SK-N-SH (cell line): ENCODE data around the gene HLA-E. TPM values are rescaled to one million over a fixed set of nuclear protein-coding genes. Genes with fewer than 3 reads are reported as not detected.

Source experiments
- CTCF ChIA-PET: fragments of 300-600, 350-600 bp; formaldehyde crosslinking; extraction: SDS; loops from one replicate; lab custom pipeline; 2021; lab: Yijun Ruan, JAX
- POLR2A ChIA-PET: fragments of 350-600 bp; sonication (Branson Sonifier 250); formaldehyde crosslinking; extraction: SDS; loops from one replicate; lab custom pipeline; 2020; ENCODE audit warnings: antibody characterized with exemption, inconsistent platforms; lab: Yijun Ruan, JAX
- DNase-seq: peaks from one replicate; pipeline ENCODE4 v3.0.0; 2012
- H2AFZ ChIP-seq: fragments of 200-600 bp; sonication (generic); 2 replicates; pipeline ENCODE4 v1.8.1; 2016; ENCODE audit warnings: antibody characterized with exemption, mild to moderate bottlenecking, low read depth
- H3F3A ChIP-seq: fragments of 200-600 bp; sonication (generic); replicated peaks from 2 replicates; pipeline ENCODE3; 2016; ENCODE audit warnings: antibody characterized with exemption, mild to moderate bottlenecking; ENCODE audit not compliant: insufficient read depth
- H3K27ac ChIP-seq, 2 experiments: fragments of 200-500 bp in 1 of 2; fragments of 200-600 bp in 1 of 2; sonication (Bioruptor generic) in 1 of 2; sonication (generic), shearing (Covaris generic) in 1 of 2; 2 replicates each; pipeline versions ENCODE4 v1.5.1 to v1.6.1; 2014 to 2016; ENCODE audit warnings: low read depth in 2 of 2, inconsistent platforms in 1 of 2, low read length in 1 of 2, mild to moderate bottlenecking in 1 of 2, mixed read lengths in 1 of 2
- H3K27me3 ChIP-seq: fragments of 200-600 bp; sonication (generic), shearing (Covaris generic); 2 replicates; pipeline ENCODE4 v1.6.1; 2016; ENCODE audit warnings: mixed run types; ENCODE audit not compliant: insufficient read depth
- H3K36me3 ChIP-seq, 2 experiments: fragments of 200-500 bp in 1 of 2; fragments of 200-600 bp in 1 of 2; sonication (Bioruptor generic) in 1 of 2; sonication (generic) in 1 of 2; replicated peaks in 1 of 2; 2 replicates each; pipeline versions ENCODE3 to v1.5.1; 2014 to 2016; ENCODE audit warnings: low read length in 1 of 2, mild to moderate bottlenecking in 1 of 2; ENCODE audit not compliant: insufficient read depth in 2 of 2, control insufficient read depth in 1 of 2
- H3K4me1 ChIP-seq, 2 experiments: fragments of 200-500 bp in 1 of 2; fragments of 200-600 bp in 1 of 2; sonication (Bioruptor generic) in 1 of 2; sonication (generic), shearing (Covaris generic) in 1 of 2; 2 replicates each; pipeline versions ENCODE4 v1.5.1 to v1.6.1; 2014 to 2016; ENCODE audit warnings: low read depth in 1 of 2, low read length in 1 of 2, mixed run types in 1 of 2; ENCODE audit not compliant: insufficient read depth in 2 of 2, control insufficient read depth in 1 of 2
- H3K4me2 ChIP-seq: fragments of 200-600 bp; sonication (generic), shearing (Covaris generic); 2 replicates; pipeline ENCODE4 v1.6.1; 2017; ENCODE audit warnings: mixed run types
- H3K4me3 ChIP-seq, 2 experiments: fragments of 200-500 bp in 1 of 2; fragments of 200-600 bp in 1 of 2; sonication (Bioruptor generic) in 1 of 2; sonication (generic), shearing (Covaris generic) in 1 of 2; 2 replicates each; pipeline versions ENCODE4 v1.5.1 to v1.8.1; 2014 to 2016; ENCODE audit warnings: low read depth in 2 of 2, inconsistent platforms in 1 of 2, low read length in 1 of 2, mild to moderate bottlenecking in 1 of 2, mixed read lengths in 1 of 2, moderate library complexity in 1 of 2
- H3K79me2 ChIP-seq: fragments of 200-600 bp; sonication (generic); 2 replicates; pipeline ENCODE4 v1.8.1; 2017; ENCODE audit warnings: mild to moderate bottlenecking; ENCODE audit not compliant: insufficient read depth
- H3K9ac ChIP-seq: fragments of 200-600 bp; sonication (generic); 2 replicates; pipeline ENCODE4 v1.6.1; 2017; ENCODE audit warnings: mixed run types
- H3K9me2 ChIP-seq: fragments of 200-600 bp; sonication (generic); 2 replicates; pipeline ENCODE4 v1.6.1; 2017; ENCODE audit warnings: mixed run types
- H3K9me3 ChIP-seq: fragments of 200-600 bp; sonication (generic); 2 replicates; pipeline ENCODE4 v1.6.1; 2017; ENCODE audit warnings: mixed run types, mild to moderate bottlenecking, moderate library complexity
- H4K20me1 ChIP-seq: fragments of 200-600 bp; sonication (generic); 2 replicates; pipeline ENCODE4 v1.6.1; 2017; ENCODE audit warnings: mild to moderate bottlenecking, mixed run types; ENCODE audit not compliant: insufficient read depth
- CHD2 ChIP-seq: fragments of 150-350 bp; IDR thresholded peaks from 2 replicates; pipeline ENCODE4 v1.6.1; 2018; ENCODE audit warnings: low read length; ENCODE audit not compliant: partially characterized antibody
- ELF1 ChIP-seq: IDR thresholded peaks from 2 replicates; pipeline ENCODE4 v1.4.0; 2012
- EP300 ChIP-seq, 2 experiments: IDR thresholded peaks; 2 replicates each; pipeline versions ENCODE4 v1.4.0 to v1.6.1; 2012; ENCODE audit warnings: borderline replicate concordance in 1 of 2, low read depth in 1 of 2, low read length in 1 of 2
- FOSL2 ChIP-seq: IDR thresholded peaks from 2 replicates; pipeline ENCODE4 v1.4.0; 2012; ENCODE audit warnings: low read depth, mild to moderate bottlenecking, moderate library complexity, borderline replicate concordance
- FOXJ3 ChIP-seq: sonication (generic); formaldehyde crosslinking; IDR thresholded peaks from 2 replicates; pipeline ENCODE4 v1.5.1; 2020; ENCODE audit warnings: mild to moderate bottlenecking, missing genetic modification reagents
- GATA2 ChIP-seq: sonication (generic); formaldehyde crosslinking; IDR thresholded peaks from 2 replicates; pipeline ENCODE4 v1.5.0; 2020; ENCODE audit warnings: mild to moderate bottlenecking, missing genetic modification reagents
- IRF3 ChIP-seq: fragments of 150-350 bp; IDR thresholded peaks from 2 replicates; pipeline ENCODE4 v1.6.1; 2016; ENCODE audit warnings: mild to moderate bottlenecking, low read depth, low read length
- JUND ChIP-seq: IDR thresholded peaks from 2 replicates; pipeline ENCODE4 v1.4.0; 2012
- MXI1 ChIP-seq: IDR thresholded peaks from 2 replicates; pipeline ENCODE4 v1.6.1; 2012; ENCODE audit warnings: mild to moderate bottlenecking, low read depth, low read length, improper control_type of control experiment
- NFIC ChIP-seq: IDR thresholded peaks from 2 replicates; pipeline ENCODE4 v1.4.0; 2012; ENCODE audit warnings: borderline replicate concordance
- NRF1 ChIP-seq: IDR thresholded peaks from 2 replicates; pipeline ENCODE4 v1.6.1; 2012; ENCODE audit warnings: low read depth, mild to moderate bottlenecking, low read length
- PBX3 ChIP-seq: IDR thresholded peaks from 2 replicates; pipeline ENCODE4; 2012
- POLR2AphosphoS5 ChIP-seq: IDR thresholded peaks from 2 replicates; pipeline ENCODE4 v1.6.1; 2012; ENCODE audit warnings: low read depth, low read length
- RAD21 ChIP-seq: IDR thresholded peaks from 2 replicates; pipeline ENCODE4 v1.6.1; 2012; ENCODE audit warnings: mild to moderate bottlenecking, low read length
- RCOR1 ChIP-seq: fragments of 150-350 bp; IDR thresholded peaks from 2 replicates; pipeline ENCODE4 v1.6.1; 2017; ENCODE audit warnings: antibody characterized with exemption, low read length
- RFX5 ChIP-seq: IDR thresholded peaks from 2 replicates; pipeline ENCODE4 v1.6.1; 2012; ENCODE audit warnings: mild to moderate bottlenecking, improper control_type of control experiment, low read length
- RXRA ChIP-seq: IDR thresholded peaks from 2 replicates; pipeline ENCODE4 v1.4.0; 2012; ENCODE audit warnings: low read depth, mild to moderate bottlenecking, borderline replicate concordance
- SIN3A ChIP-seq: IDR thresholded peaks from 2 replicates; pipeline ENCODE4 v1.6.1; 2012; ENCODE audit warnings: low read depth, mild to moderate bottlenecking, low read length, moderate library complexity, borderline replicate concordance
- SMC3 ChIP-seq: IDR thresholded peaks from 2 replicates; pipeline ENCODE4 v1.6.1; 2012; ENCODE audit warnings: low read depth, low read length, improper control_type of control experiment
- TAF1 ChIP-seq: IDR thresholded peaks from 2 replicates; pipeline ENCODE4 v1.6.1; 2012; ENCODE audit warnings: low read depth, mild to moderate bottlenecking, low read length, moderate library complexity, borderline replicate concordance
- WGBS: methylation state at CpG from one replicate; pipeline ENCODE4 v1.1.6; 2017; ENCODE audit warnings: low lambda C conversion rate; 5-methylcytosine and 5-hydroxymethylcytosine counted together
- polyA plus RNA-seq, 3 experiments: library from polyadenylated mRNA; depleted of rRNA; stranded (reverse); fragments of >200 nt; gene quantifications; 2 replicates each; pipeline ENCODE4 v1.2.3, GENCODE V29; 2012

The HLA-E gene
- polyA plus RNA-seq, 1 of the 3 experiments (the other 2 are of a cell fraction), result 90.9 TPM

GRCh38 chr6:30513451-30513850 lies 24.1 kb downstream of the HLA-E start:
- 69% methylated on average over 2 of the region's 2 CpGs for WGBS
- H3K27ac ChIP-seq, result no peak overlapping the region
- H3K9me3 ChIP-seq, result no peaks in the 10 kb centered on the region
- POLR2A ChIA-PET, result interaction anchor here (0.6 kb wide), 1 partner anchor 12 kb away, joined by 4 read pairs; no protein-coding TSS in a partner anchor
- no peak overlapping the region for H2AFZ ChIP-seq
- no peaks in the 10 kb centered on the region for H3K9me2 ChIP-seq
- H3K4me3 ChIP-seq, result no peak overlapping the region
- no peak for DNase-seq
- CTCF ChIA-PET, result interaction anchor here (0.8 to 2.9 kb wide), 5 partner anchors 11 to 60 kb away, joined by 3 to 18 read pairs (median 3); no protein-coding TSS in a partner anchor
- H3K36me3 ChIP-seq, result no peaks in the 10 kb centered on the region
- no peaks in the 10 kb centered on the region for H3K27me3 ChIP-seq
- TF ChIP-seq TAF1 (no peak), POLR2AphosphoS5 (no peak), FOSL2 (no peak), GATA2 (CRISPR knock-in tag) (no peak), RXRA (no peak), RAD21 (no peak), ELF1 (no peak), SIN3A (no peak), EP300 (IDR thresholded peaks at IDR 0.05; ENCODE audit: borderline replicate concordance in 1 of 2, low read depth in 1 of 2, low read length in 1 of 2) (no peak), MXI1 (no peak), RFX5 (no peak), FOXJ3 (CRISPR knock-in tag) (no peak), SMC3 (no peak), IRF3 (no peak), RCOR1 (no peak), JUND (no peak), CHD2 (no peak), NFIC (no peak), PBX3 (no peak), NRF1 (no peak)
- no peak overlapping the region for H3K9ac ChIP-seq
- H3F3A ChIP-seq, result peaks cover 6% of the 10 kb centered on the region
- no peaks in the 10 kb centered on the region for H3K4me1 ChIP-seq
- no peaks in the 10 kb centered on the region for H3K79me2 ChIP-seq
- H3K4me2 ChIP-seq, result no peak overlapping the region
- H4K20me1 ChIP-seq, result no peaks in the 10 kb centered on the region
